Measurements from ENCODE around the gene UTY.
"Not testable (repeated sequence)": the region's sequence is repeated elsewhere in the genome, so short reads cannot be mapped to it uniquely, and the experiment has no call there.

The UTY gene

GRCh38 chrY:13271706-13272105 is 208.1 kb downstream of the UTY start:
- H3K36me3 ChIP-seq (ENCODE audit: control insufficient read depth, insufficient read depth, low read length) = no peaks in the 10 kb centered on the region

GRCh38 chrY:13253941-13254440 is 225.8 kb downstream of the UTY start:
- H3K36me3 ChIP-seq (ENCODE audit: control insufficient read depth, insufficient read depth, low read length); H3K27ac ChIP-seq (ENCODE audit: low read depth, low read length); H3K4me3 ChIP-seq (ENCODE audit: low read length); H3K9ac ChIP-seq (ENCODE audit: low read length); H3K4me1 ChIP-seq (ENCODE audit: control insufficient read depth, insufficient read depth, low read length); H3K27me3 ChIP-seq (ENCODE audit: control insufficient read depth, insufficient read depth, low read length): not testable (repeated sequence)

More at GRCh38 chrY:13271706-13272105, 208.1 kb downstream of the UTY start:
- H3K4me3 ChIP-seq (ENCODE audit: low read length) = no peak overlapping the region
- no peak overlapping the region for H3K27ac ChIP-seq (ENCODE audit: low read depth, low read length)
- no peaks in the 10 kb centered on the region for H3K27me3 ChIP-seq (ENCODE audit: control insufficient read depth, insufficient read depth, low read length)
- H3K4me1 ChIP-seq (ENCODE audit: control insufficient read depth, insufficient read depth, low read length) = no peaks in the 10 kb centered on the region
- no peak overlapping the region for H3K9ac ChIP-seq (ENCODE audit: low read length)

GRCh38 chrY:13250421-13250820 is 229.4 kb downstream of the UTY start:
- Histone ChIP-seq H3K4me3 (ENCODE audit: low read length) (no peak overlapping the region), H3K4me1 (ENCODE audit: control insufficient read depth, insufficient read depth, low read length) (no peaks in the 10 kb centered on the region), H3K36me3 (ENCODE audit: control insufficient read depth, insufficient read depth, low read length) (no peaks in the 10 kb centered on the region), H3K9ac (ENCODE audit: low read length) (no peak overlapping the region), H3K27ac (ENCODE audit: low read depth, low read length) (no peak overlapping the region), H3K27me3 (ENCODE audit: control insufficient read depth, insufficient read depth, low read length) (no peaks in the 10 kb centered on the region)

GRCh38 chrY:13243716-13244115 is 236.1 kb downstream of the UTY start:
- H3K4me3 ChIP-seq (ENCODE audit: low read length) = no peak overlapping the region
- no peak overlapping the region for H3K9ac ChIP-seq (ENCODE audit: low read length)
- no peak overlapping the region for H3K27ac ChIP-seq (ENCODE audit: low read depth, low read length)
- no peaks in the 10 kb centered on the region for H3K36me3 ChIP-seq (ENCODE audit: control insufficient read depth, insufficient read depth, low read length)
- no peaks in the 10 kb centered on the region for H3K4me1 ChIP-seq (ENCODE audit: control insufficient read depth, insufficient read depth, low read length)
- H3K27me3 ChIP-seq (ENCODE audit: control insufficient read depth, insufficient read depth, low read length) = no peaks in the 10 kb centered on the region

- Histone ChIP-seq H3K27ac (ENCODE audit: low read depth, low read length) (no peak overlapping the region), H3K9ac (ENCODE audit: low read length) (no peak overlapping the region), H3K4me3 (ENCODE audit: low read length) (no peak overlapping the region), H3K27me3 (ENCODE audit: control insufficient read depth, insufficient read depth, low read length) (no peaks in the 10 kb centered on the region), H3K36me3 (ENCODE audit: control insufficient read depth, insufficient read depth, low read length) (no peaks in the 10 kb centered on the region), H3K4me1 (ENCODE audit: control insufficient read depth, insufficient read depth, low read length) (no peaks in the 10 kb centered on the region)
Observed at GRCh38 chrY:13233901-13234300, 245.9 kb downstream of the UTY start.

GRCh38 chrY:13233118-13233517 is 246.7 kb downstream of the UTY start:
- no peaks in the 10 kb centered on the region for H3K27me3 ChIP-seq (ENCODE audit: control insufficient read depth, insufficient read depth, low read length)
- no peaks in the 10 kb centered on the region for H3K4me1 ChIP-seq (ENCODE audit: control insufficient read depth, insufficient read depth, low read length)
- H3K27ac ChIP-seq (ENCODE audit: low read depth, low read length) = no peak overlapping the region
- H3K36me3 ChIP-seq (ENCODE audit: control insufficient read depth, insufficient read depth, low read length) = no peaks in the 10 kb centered on the region
- no peak overlapping the region for H3K9ac ChIP-seq (ENCODE audit: low read length)
- H3K4me3 ChIP-seq (ENCODE audit: low read length) = no peak overlapping the region

- H3K9ac ChIP-seq (ENCODE audit: low read length) = no peak overlapping the region
- H3K4me1 ChIP-seq (ENCODE audit: control insufficient read depth, insufficient read depth, low read length) = no peaks in the 10 kb centered on the region
- H3K36me3 ChIP-seq (ENCODE audit: control insufficient read depth, insufficient read depth, low read length) = no peaks in the 10 kb centered on the region
- no peaks in the 10 kb centered on the region for H3K27me3 ChIP-seq (ENCODE audit: control insufficient read depth, insufficient read depth, low read length)
- H3K4me3 ChIP-seq (ENCODE audit: low read length) = no peak overlapping the region
- no peak overlapping the region for H3K27ac ChIP-seq (ENCODE audit: low read depth, low read length)
Observed at GRCh38 chrY:13227354-13227953, 252.4 kb downstream of the UTY start.

GRCh38 chrY:13210961-13211646 is 268.7 kb downstream of the UTY start:
- no peaks in the 10 kb centered on the region for H3K4me1 ChIP-seq (ENCODE audit: control insufficient read depth, insufficient read depth, low read length)
- H3K9ac ChIP-seq (ENCODE audit: low read length) = no peak overlapping the region
- H3K4me3 ChIP-seq (ENCODE audit: low read length) = no peak overlapping the region
- no peaks in the 10 kb centered on the region for H3K27me3 ChIP-seq (ENCODE audit: control insufficient read depth, insufficient read depth, low read length)
- H3K27ac ChIP-seq (ENCODE audit: low read depth, low read length) = no peak overlapping the region
- H3K36me3 ChIP-seq (ENCODE audit: control insufficient read depth, insufficient read depth, low read length) = no peaks in the 10 kb centered on the region

- H3K27ac ChIP-seq (ENCODE audit: low read depth, low read length) = no peak overlapping the region
- H3K4me3 ChIP-seq (ENCODE audit: low read length) = no peak overlapping the region
- no peak overlapping the region for H3K9ac ChIP-seq (ENCODE audit: low read length)
- no peaks in the 10 kb centered on the region for H3K36me3 ChIP-seq (ENCODE audit: control insufficient read depth, insufficient read depth, low read length)
- no peaks in the 10 kb centered on the region for H3K27me3 ChIP-seq (ENCODE audit: control insufficient read depth, insufficient read depth, low read length)
- no peaks in the 10 kb centered on the region for H3K4me1 ChIP-seq (ENCODE audit: control insufficient read depth, insufficient read depth, low read length)
Observed at GRCh38 chrY:13205214-13205613, 274.6 kb downstream of the UTY start.
